ENCODE measurements around the gene LRIG2.
"Not testable (repeated sequence)": the region's sequence is repeated elsewhere in the genome, so short reads cannot be mapped to it uniquely, and the experiment has no call there.

LRIG2 gene, protein sequence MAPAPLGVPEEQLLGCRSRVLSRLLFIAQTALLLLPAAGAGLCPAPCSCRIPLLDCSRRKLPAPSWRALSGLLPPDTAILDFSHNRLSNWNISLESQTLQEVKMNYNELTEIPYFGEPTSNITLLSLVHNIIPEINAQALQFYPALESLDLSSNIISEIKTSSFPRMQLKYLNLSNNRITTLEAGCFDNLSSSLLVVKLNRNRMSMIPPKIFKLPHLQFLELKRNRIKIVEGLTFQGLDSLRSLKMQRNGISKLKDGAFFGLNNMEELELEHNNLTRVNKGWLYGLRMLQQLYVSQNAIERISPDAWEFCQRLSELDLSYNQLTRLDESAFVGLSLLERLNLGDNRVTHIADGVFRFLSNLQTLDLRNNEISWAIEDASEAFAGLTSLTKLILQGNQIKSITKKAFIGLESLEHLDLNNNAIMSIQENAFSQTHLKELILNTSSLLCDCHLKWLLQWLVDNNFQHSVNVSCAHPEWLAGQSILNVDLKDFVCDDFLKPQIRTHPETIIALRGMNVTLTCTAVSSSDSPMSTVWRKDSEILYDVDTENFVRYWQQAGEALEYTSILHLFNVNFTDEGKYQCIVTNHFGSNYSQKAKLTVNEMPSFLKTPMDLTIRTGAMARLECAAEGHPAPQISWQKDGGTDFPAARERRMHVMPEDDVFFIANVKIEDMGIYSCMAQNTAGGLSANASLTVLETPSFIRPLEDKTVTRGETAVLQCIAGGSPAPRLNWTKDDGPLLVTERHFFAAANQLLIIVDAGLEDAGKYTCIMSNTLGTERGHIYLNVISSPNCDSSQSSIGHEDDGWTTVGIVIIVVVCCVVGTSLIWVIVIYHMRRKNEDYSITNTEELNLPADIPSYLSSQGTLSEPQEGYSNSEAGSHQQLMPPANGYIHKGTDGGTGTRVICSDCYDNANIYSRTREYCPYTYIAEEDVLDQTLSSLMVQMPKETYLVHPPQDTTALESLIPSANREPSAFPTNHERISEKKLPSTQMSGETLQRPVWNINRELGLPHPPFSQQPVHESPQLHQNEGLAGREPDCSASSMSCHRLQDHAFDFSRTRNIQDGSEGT

GRCh38 chr1:113072757-113073478 is at the start of gene LRIG2:
LRIG2 (plus strand) TSS chr1:113073198; CDS start chr1:113073407, 209 bp downstream.
- peak; percentile 98 for DNase-seq (ENCODE audit: low spot score)

GRCh38 chr1:113023316-113023715 is 49.7 kb upstream of the LRIG2 start:
- not testable (repeated sequence) for DNase-seq (ENCODE audit: low spot score)

GRCh38 chr1:113027007-113027406 is 46.0 kb upstream of the LRIG2 start:
- no peak for DNase-seq (ENCODE audit: low spot score)

- no peak for DNase-seq (ENCODE audit: low spot score)
Measured at GRCh38 chr1:113027449-113027848, 45.5 kb upstream of the LRIG2 start.

- no peak for DNase-seq (ENCODE audit: low spot score)
Measured at GRCh38 chr1:113029822-113030221, 43.2 kb upstream of the LRIG2 start.

- DNase-seq (ENCODE audit: low spot score): no peak
Measured at GRCh38 chr1:113031171-113031933, 41.6 kb upstream of the LRIG2 start.

DNA sequence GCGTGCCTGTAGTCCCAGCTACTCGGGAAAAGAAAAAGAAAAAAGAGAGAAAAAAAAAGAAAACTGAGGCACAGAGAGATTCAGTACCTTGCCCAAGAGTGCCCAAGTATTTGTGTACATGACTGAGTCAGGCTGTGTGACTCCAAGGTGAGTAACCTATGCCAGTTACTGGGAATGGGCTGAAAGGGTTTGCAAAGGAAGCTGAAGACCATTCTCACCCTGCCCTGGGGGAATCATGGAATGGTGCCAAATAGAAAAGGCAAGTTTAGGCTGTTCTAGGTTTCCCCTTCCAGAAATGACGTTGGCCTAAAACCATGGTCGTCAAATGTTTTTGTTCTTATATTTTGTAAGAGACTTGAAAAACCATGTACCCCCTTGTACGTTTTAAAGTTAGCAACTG is 37.9 kb upstream of the LRIG2 start:
- DNase-seq (ENCODE audit: low spot score): no peak

- DNase-seq (ENCODE audit: low spot score): no peak
Measured at GRCh38 chr1:113036639-113037321, 36.2 kb upstream of the LRIG2 start.

- DNase-seq (ENCODE audit: low spot score): no peak
Measured at GRCh38 chr1:113040041-113040440, 33.0 kb upstream of the LRIG2 start.

DNA sequence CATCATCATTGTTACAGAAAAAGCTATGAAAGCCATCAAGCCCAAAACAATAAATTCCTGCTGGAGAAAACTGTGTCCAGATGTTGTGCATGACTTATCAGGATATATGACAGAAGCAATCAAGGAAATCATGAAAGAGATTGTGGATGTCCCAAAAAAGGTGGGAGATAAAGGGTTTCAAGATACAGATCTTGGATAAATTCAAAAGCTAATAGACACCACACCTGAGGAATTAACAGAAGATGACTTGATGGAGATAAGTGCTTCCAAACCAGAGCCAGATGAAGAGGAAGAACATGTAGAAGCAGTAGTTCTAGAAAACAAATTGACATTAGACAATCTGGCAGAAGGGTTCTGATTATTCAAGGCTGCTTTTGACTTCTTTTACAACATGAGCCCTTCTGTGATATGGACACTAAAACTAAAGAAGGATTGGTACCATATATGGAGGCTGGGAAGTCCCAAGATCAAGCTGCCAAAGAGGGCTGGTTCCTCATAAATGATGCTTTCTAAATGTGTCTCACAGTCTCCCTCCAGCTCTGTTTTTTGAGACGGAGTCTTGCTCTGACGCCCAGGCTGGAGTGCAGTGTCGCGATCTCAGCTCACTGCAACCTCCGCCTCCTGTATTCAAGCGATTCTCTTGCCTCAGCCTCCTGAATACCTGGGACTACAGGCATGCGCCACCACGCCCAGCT is 32.1 kb upstream of the LRIG2 start:
- no peak for DNase-seq (ENCODE audit: low spot score)

DNA sequence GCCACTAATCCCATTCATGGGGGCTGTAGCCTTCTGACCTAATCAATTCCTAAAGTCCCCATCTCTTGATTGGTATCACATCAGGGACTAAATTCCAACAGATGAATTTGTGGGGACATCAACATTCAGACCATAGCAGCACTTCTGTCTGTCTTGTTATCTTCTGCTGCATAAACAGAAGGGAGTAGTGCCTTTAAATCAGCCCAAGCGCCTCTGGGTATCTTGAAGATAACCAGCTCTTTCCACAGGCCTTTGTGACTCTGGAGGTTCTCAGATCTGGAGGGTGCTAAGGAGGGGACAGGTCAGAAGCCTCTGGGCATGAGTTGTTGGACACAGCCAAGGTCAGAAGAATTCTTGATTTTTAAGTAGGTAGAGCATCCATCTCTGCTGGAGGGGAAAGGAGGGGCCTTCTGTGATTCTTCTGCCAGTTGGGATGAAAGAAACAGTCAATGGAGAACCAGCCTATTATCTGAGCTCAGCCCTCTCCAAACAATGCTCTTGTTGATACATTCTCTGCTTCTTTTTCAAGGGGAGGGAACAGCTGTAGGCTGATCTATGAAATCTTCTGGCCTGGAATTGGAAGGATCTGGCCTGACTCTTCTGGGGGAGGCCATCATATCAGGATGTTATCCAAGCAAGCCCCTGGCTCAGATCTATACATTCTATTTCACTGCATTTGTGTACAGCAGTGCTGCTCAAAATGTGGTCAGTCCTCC is 31.3 kb upstream of the LRIG2 start:
- peak; percentile 51 for DNase-seq (ENCODE audit: low spot score)

DNA sequence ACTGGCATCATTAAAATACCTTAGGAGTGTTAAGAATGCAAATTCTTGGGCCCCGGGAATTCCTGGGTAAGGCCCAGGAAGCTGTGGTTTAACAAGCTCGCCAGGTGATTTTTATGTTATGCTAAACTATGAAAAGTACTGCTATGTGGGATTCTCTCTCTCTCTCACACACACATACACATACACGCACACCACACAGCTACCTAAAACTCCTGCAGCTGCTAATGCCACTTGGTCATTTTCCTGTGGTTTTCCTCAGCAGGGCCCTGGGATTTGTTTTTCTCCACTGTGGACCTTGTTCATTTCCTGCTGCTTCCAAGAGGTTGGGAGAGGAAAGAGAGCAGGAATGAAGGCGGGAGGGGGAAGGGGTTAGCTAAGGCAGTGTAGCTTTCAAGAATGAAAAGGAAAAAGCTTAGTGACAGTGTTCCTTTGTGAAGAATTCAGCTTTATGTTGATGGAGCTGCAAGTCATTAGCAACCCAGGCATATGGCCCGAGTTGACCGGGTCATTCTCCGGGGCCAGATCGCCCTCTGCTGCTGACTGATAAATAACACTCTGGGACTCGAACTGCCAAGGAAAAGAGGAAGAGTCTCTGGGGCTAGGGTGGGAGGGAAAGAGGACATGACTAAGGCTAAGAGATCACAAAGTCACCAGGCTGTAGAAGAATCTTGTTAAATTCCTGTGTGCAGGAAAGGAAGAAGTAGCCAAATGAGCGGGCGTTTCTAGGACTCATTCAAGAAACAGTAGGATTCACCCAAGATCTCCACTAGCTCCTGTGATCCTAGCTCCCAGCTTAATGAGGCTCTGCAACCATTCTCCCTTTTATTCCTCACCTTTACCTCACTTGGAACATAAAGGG is 30.5 kb upstream of the LRIG2 start:
- peak; percentile 91 for DNase-seq (ENCODE audit: low spot score)

DNA sequence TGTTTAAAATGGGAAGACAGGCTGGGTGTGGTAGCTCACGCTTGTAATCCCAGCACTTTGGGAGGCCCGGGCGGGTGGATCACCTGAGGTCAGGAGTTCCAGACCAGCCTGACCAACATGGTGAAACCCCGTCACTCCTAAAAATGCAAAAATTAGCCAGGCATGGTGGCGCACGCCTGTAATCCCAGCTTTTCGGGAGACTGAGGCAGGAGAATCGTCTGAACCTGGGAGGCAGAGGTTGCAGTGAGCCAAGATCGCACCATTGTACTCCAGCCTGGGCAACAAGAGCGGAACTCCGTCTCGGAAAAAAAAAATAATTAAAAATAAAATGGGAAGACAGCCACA is 29.9 kb upstream of the LRIG2 start:
- not testable (repeated sequence) for DNase-seq (ENCODE audit: low spot score)

GRCh38 chr1:113046569-113046968 is 26.4 kb upstream of the LRIG2 start:
- DNase-seq (ENCODE audit: low spot score): no peak

DNA sequence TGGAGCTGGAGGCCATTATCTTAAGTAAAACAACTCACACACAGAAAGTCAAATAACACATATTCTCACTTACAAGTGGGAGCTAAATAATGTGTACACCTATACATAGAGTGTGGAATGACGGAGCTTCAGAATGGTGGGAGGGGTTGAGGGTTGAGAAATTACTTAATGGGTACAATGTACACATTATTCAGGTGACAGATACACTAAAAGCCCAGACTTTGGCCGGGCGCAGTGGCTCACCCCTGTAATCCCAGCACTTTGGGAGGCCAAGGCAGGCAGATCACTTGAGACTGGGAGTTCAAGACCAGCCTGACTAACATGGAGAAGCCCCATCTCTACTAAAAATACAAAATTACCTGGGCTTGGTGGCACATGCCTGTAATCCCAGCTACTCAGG is 24.9 kb upstream of the LRIG2 start:
- no peak for DNase-seq (ENCODE audit: low spot score)

- no peak for DNase-seq (ENCODE audit: low spot score)
Measured at GRCh38 chr1:113053344-113054126, 19.5 kb upstream of the LRIG2 start.

DNA sequence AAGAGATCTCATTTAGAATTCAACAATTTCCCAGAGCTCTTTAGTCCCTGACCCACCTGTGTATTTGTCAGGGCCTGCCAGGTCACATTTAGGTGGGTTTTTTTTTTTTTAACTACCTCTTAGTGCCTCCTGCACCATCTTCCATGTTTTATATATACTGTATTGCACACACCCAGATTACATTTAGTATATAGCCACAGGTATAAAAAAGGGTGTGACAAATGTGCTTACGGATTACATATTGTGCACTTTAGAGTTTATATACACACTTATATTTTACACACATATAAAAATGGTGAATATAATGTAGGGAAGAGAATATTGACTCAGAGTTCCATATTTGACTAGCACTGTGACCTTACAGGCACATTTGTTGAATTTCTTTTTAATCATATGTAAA is 17.4 kb upstream of the LRIG2 start:
- no peak for DNase-seq (ENCODE audit: low spot score)

- no peak for DNase-seq (ENCODE audit: low spot score)
Measured at GRCh38 chr1:113057006-113057405, 16.0 kb upstream of the LRIG2 start.
